ENCODE data around the gene RNF207.

DNA sequence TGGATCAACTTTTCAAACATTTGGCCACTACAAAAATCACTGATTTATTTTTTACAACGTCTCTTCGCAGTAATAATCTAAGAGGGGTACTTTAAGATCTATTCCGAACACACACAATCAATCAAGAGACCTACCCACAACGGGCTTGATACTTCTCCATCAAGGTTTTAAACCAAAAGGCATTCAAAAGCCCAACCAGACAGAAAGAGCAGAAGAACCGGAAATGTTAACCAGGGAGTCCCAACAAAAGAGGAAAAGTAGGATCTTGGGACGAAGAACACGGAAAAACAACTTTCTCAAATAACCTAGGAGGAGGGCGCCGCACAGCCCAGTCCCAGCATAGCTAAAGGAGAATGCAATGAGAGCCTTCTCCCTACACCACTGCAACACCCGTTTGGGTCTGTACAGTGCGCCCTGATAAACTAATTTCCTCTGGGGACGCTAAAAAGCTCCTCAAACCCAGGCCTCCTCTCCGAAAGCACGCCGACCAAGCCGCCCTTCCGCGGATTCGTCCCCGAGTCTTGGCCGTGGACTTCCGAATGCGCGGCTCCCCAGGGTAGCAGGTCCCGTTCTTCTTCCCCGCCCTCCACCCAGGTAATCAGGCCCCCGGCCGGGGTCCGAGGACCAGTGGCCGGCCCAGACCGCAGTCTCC lies 7.1 kb upstream of the RNF207 start:
- TF ChIP-seq CTCF (IDR thresholded peaks at IDR 0.05; ENCODE audit: extremely low read depth in 1 of 2, insufficient read depth in 1 of 2, low read depth in 1 of 2, low read length in 2 of 2) (no peak), MYC (IDR thresholded peaks at IDR 0.05; ENCODE audit: low read depth, low read length) (no peak), POLR2AphosphoS5 (IDR thresholded peaks at IDR 0.05; ENCODE audit: insufficient read depth, low read depth, low read length) (no peak), POLR2A (IDR thresholded peaks at IDR 0.05; ENCODE audit: low read depth, low read length) (no peak), FOS (IDR thresholded peaks at IDR 0.05; ENCODE audit: borderline replicate concordance, insufficient read depth, low read length) (no peak), MAX (IDR thresholded peaks at IDR 0.05; ENCODE audit: insufficient read depth, insufficient read length) (no peak), JUN (IDR thresholded peaks at IDR 0.05; ENCODE audit: borderline replicate concordance, insufficient read depth, insufficient read length, low read depth) (no peak)

Measured in endothelial cell of umbilical vein (primary cell).